Progenitor cell of endocrine pancreas (in vitro differentiated cells): Measurements from ENCODE around the gene CACNG3. TPM values are rescaled to one million over a fixed set of nuclear protein-coding genes. Genes with fewer than 3 reads are reported as not detected.

Source experiments
- DNase-seq: peaks from one replicate; pipeline ENCODE4 v3.0.0; 2021; ENCODE audit warnings: low spot score; ENCODE audit not compliant: unreplicated experiment
- H3K27ac Mint-ChIP-seq: 2 replicates; pipeline ENCODE4 v1.8.0; 2021; ENCODE audit warnings: mild to moderate bottlenecking, moderate library complexity, mixed read lengths
- H3K27me3 Mint-ChIP-seq: 2 replicates; pipeline ENCODE4 v1.8.0; 2021; ENCODE audit warnings: mixed read lengths
- H3K36me3 Mint-ChIP-seq: 2 replicates; pipeline ENCODE4 v1.8.0; 2022; ENCODE audit warnings: mixed read lengths; ENCODE audit not compliant: insufficient read depth
- H3K4me1 Mint-ChIP-seq: 2 replicates; pipeline ENCODE4 v1.8.0; 2021; ENCODE audit warnings: low read depth, mixed read lengths
- H3K4me3 Mint-ChIP-seq: 2 replicates; pipeline ENCODE4 v1.8.0; 2021; ENCODE audit warnings: low read depth, mild to moderate bottlenecking, moderate library complexity, mixed read lengths
- H3K9me3 Mint-ChIP-seq: 2 replicates; pipeline ENCODE4 v1.8.0; 2021; ENCODE audit warnings: low read depth, mixed read lengths
- total RNA-seq: library from RNA; stranded (reverse); gene quantifications from 2 replicates; pipeline ENCODE4 v1.2.1, GENCODE V29; 2021
- TF ChIP-seq, protein P1 (sequence below): fragments of 200-600 bp; sonication (generic); IDR thresholded peaks from one replicate; pipeline ENCODE4 v1.5.0; 2021; ENCODE audit warnings: antibody characterized with exemption, mild to moderate bottlenecking; ENCODE audit not compliant: unreplicated experiment

CACNG3 gene
- total RNA-seq, 1 donor from 2014 or later, result not detected

DNA sequence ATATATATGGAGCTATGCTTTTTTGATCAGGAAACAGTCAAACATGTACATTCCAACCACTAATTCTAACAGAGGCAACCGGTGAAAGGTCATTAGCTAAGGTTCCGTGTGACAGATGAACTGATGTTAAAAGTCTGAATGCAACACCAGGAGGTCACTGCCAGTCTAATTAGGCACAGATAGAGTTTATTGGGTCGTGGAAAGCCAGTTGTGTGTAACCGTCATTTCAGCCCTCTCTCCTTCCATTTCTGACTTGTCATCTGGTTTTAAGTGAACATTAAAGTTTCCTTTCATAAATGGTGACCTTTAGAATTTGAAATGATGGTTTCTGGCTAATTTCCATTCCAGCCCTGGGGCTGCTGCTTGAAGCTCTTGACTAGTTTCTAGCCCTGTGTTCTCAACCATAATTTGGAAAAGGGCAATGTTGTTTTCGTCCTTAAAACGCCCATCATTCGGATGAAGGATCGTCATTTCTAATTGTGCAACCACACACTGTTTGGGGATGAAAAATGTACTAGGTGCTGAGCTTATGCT, 23.9 kb downstream of the CACNG3 start:
- Mint-ChIP-seq H3K4me1 (no peaks in the 10 kb centered on the region), H3K36me3 (no peaks in the 10 kb centered on the region), H3K27me3 (peaks cover 12% of the 10 kb centered on the region), H3K27ac (no peak overlapping the region), H3K9me3 (no peaks in the 10 kb centered on the region), H3K4me3 (no peak overlapping the region)
- TF ChIP-seq, protein P1, sequence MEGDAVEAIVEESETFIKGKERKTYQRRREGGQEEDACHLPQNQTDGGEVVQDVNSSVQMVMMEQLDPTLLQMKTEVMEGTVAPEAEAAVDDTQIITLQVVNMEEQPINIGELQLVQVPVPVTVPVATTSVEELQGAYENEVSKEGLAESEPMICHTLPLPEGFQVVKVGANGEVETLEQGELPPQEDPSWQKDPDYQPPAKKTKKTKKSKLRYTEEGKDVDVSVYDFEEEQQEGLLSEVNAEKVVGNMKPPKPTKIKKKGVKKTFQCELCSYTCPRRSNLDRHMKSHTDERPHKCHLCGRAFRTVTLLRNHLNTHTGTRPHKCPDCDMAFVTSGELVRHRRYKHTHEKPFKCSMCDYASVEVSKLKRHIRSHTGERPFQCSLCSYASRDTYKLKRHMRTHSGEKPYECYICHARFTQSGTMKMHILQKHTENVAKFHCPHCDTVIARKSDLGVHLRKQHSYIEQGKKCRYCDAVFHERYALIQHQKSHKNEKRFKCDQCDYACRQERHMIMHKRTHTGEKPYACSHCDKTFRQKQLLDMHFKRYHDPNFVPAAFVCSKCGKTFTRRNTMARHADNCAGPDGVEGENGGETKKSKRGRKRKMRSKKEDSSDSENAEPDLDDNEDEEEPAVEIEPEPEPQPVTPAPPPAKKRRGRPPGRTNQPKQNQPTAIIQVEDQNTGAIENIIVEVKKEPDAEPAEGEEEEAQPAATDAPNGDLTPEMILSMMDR, result no peak
- DNase-seq, result no peak

DNA sequence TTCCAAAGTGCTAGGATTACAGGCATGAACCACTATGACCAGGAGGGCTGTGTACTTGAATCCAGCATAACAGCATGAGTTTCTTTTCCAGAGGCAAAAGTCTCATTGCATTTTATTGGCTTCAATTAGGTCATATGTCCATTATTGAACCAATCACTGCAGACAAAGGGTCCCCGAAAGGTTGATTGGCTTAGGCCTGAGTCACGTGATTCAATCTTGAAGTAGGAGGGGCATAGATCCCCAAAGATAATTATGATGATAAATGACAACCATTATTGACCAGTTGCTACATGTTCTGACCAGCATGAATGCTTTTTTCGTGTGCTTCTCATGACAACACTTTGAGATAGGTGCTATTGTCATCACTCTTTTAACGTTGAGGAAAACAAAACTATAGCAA, 25.3 kb downstream of the CACNG3 start:
- Mint-ChIP-seq H3K4me1 (no peaks in the 10 kb centered on the region), H3K9me3 (no peaks in the 10 kb centered on the region), H3K27ac (no peak overlapping the region), H3K36me3 (no peaks in the 10 kb centered on the region), H3K4me3 (no peak overlapping the region), H3K27me3 (peaks cover 12% of the 10 kb centered on the region)
- TF ChIP-seq, protein P1, result no peak
- DNase-seq, result no peak

DNA sequence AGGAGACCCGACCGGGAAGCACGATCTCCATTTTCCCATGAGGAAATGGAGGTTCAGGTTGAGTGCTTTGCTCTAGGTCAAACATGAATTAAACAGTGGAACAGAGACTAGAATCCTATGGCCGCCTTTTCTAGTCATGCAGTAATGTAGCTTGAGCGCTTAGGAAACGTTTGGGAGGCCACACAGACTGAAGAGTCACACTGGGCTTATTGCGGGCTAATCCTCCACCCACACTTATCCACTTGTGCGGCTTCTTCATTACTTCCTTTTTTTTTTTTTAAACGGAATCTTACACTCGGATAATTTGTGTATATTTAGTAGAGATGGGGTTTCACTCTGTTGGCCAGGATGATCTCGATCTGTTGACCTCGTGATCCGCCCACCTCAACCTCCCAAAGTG, 26.0 kb downstream of the CACNG3 start:
- no peaks in the 10 kb centered on the region for H3K36me3 Mint-ChIP-seq
- H3K9me3 Mint-ChIP-seq, result no peaks in the 10 kb centered on the region
- H3K4me3 Mint-ChIP-seq, result no peak overlapping the region
- TF ChIP-seq, protein P1, result no peak
- no peaks in the 10 kb centered on the region for H3K4me1 Mint-ChIP-seq
- peaks cover 9% of the 10 kb centered on the region for H3K27me3 Mint-ChIP-seq
- H3K27ac Mint-ChIP-seq, result no peak overlapping the region
- DNase-seq, result no peak

DNA sequence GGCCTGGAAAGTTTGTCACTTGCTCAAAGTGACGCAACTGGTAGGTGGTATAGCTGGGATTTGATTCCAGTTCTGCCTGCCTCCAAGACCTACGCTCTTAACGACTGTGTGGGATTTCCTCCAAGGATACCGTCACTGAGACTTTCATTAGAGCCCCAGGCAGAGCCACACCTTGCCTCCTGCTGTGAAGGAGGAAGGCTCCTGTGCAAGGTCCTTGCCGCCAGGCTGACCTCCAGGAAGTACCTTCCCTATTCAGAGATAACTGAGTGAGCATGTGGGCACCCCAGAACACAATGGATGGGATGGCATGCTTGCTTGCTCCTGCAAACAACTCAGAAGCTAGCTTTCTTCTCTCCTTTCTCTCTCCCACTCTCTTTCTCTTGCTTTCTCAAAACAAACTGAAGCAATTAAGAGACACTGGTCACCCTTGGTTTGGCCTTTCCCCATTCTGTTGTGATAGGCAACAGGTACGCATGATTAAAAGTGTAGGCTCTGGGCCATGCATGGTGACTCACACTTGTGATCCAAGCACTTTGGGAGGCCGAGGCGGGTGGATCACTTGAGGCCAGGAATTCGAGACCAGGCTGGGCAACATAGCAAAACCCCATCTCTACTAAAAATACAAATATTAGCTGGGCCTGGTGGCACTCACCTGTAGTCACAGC, 30.7 kb downstream of the CACNG3 start:
- Mint-ChIP-seq H3K9me3 (no peaks in the 10 kb centered on the region), H3K27me3 (peaks cover 4% of the 10 kb centered on the region), H3K36me3 (no peaks in the 10 kb centered on the region), H3K4me3 (no peak overlapping the region), H3K27ac (no peak overlapping the region), H3K4me1 (no peaks in the 10 kb centered on the region)
- no peak for DNase-seq
- TF ChIP-seq, protein P1, result no peak

DNA sequence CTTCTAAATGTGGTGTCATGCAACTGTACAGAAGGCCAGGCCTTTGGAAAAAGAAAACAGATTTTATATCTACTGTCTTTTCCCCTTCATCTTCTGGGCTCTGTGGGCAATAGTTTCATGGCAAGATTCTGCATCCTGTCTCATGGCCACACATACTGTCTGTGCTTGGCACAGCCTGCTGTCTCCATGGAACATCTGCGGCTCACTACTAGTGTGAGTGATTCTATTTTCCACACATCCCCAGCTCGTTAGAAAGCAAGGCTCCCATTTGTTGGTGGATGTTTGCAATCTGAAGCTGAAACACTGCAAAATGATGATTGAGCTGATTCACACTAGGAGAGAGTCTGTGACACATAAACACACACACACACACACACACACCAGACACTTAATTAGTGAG, 32.4 kb downstream of the CACNG3 start:
- no peak overlapping the region for H3K27ac Mint-ChIP-seq

More for the DNA sequence above, 32.4 kb downstream of the CACNG3 start:
- Mint-ChIP-seq H3K27me3 (peaks cover 19% of the 10 kb centered on the region), H3K4me1 (no peaks in the 10 kb centered on the region), H3K9me3 (no peaks in the 10 kb centered on the region), H3K4me3 (no peak overlapping the region), H3K36me3 (no peaks in the 10 kb centered on the region)
- DNase-seq, result no peak
- TF ChIP-seq, protein P1, result no peak
